Thoracic aorta (tissue), 2 donors: ENCODE results near the gene PXK. TPM values are rescaled to one million over a fixed set of nuclear protein-coding genes. Genes with fewer than 3 reads are reported as not detected.

Experiments used
- ATAC-seq: fragments of 150-250 bp; one replicate; pipeline ENCODE4 v1.8.0; 2017; ENCODE audit warnings: low read depth; ENCODE audit not compliant: insufficient number of reproducible peaks, low FRiP score
- DNase-seq: peaks from one replicate; pipeline ENCODE4 v3.0.0-alpha.2; 2020; ENCODE audit warnings: low spot score
- H3K27ac ChIP-seq, 2 donors: fragments of 200-600 bp; sonication (generic); 1 replicate in 1 of 2; 2 replicates in 1 of 2; pipeline ENCODE4 v1.5.1; 2016; ENCODE audit warnings: mild to moderate bottlenecking in 2 of 2, moderate library complexity in 2 of 2
- H3K27me3 ChIP-seq: fragments of 200-600 bp; sonication (generic); replicated peaks from 2 replicates; pipeline ENCODE4 v1.6.0; 2016; ENCODE audit warnings: mild to moderate bottlenecking; ENCODE audit not compliant: insufficient read depth
- H3K36me3 ChIP-seq: fragments of 200-600 bp; sonication (generic); one replicate; pipeline ENCODE4 v1.5.1; 2016
- H3K4me1 ChIP-seq, 2 donors: fragments of 200-600 bp; sonication (generic); 1 replicate in 1 of 2; 2 replicates in 1 of 2; pipeline versions ENCODE4 v1.5.1 to v1.6.0; 2016; ENCODE audit warnings: low read depth in 2 of 2, mild to moderate bottlenecking in 1 of 2; ENCODE audit not compliant: control insufficient read depth in 1 of 2
- H3K4me3 ChIP-seq: fragments of 200-600 bp; sonication (generic); 2 replicates; pipeline ENCODE4 v1.5.1; 2016; ENCODE audit warnings: mild to moderate bottlenecking
- H3K9me3 ChIP-seq: fragments of 200-600 bp; sonication (generic); 2 replicates; pipeline ENCODE4 v1.5.1; 2016
- CTCF ChIP-seq: fragments of 200-600 bp; sonication (generic); IDR thresholded peaks from one replicate; pipeline ENCODE4 v1.5.1; 2019; ENCODE audit warnings: antibody characterized with exemption
- total RNA-seq, 2 donors: library from RNA; depleted of rRNA; stranded (reverse); fragments of >200 nt; gene quantifications; one replicate each; pipeline versions ENCODE4 v1.1.0 to v1.2.3, GENCODE V29; 2016

The PXK gene
- total RNA-seq, 2 donors from 2014 or later = 22.1 to 34.2 TPM

- no peaks in the 10 kb centered on the region for H3K27me3 ChIP-seq
- DNase-seq (no peak), ATAC-seq (no peak)
- H3K36me3 ChIP-seq = peaks cover 30% of the 10 kb centered on the region
- no peaks in the 10 kb centered on the region for H3K9me3 ChIP-seq
- TF ChIP-seq CTCF = no peak
- no peak overlapping the region for H3K4me3 ChIP-seq
- H3K4me1 ChIP-seq = no peaks in the 10 kb centered on the region
- H3K27ac ChIP-seq = no peak overlapping the region
These were observed 66.1 kb downstream of the PXK start for GRCh38 chr3:58398669-58399333.

GRCh38 chr3:58403513-58404109 is 70.9 kb downstream of the PXK start:
- no peak for DNase-seq
- ATAC-seq = no peak

GRCh38 chr3:58404396-58404795 is 71.7 kb downstream of the PXK start:
- Histone ChIP-seq H3K4me1 (no peaks in the 10 kb centered on the region), H3K9me3 (no peaks in the 10 kb centered on the region), H3K27me3 (no peaks in the 10 kb centered on the region), H3K27ac (no peak overlapping the region), H3K4me3 (no peak overlapping the region), H3K36me3 (peaks cover 18% of the 10 kb centered on the region)
- no peak for ATAC-seq
- no peak for DNase-seq
- TF ChIP-seq CTCF = no peak

More at GRCh38 chr3:58403513-58404109, 70.9 kb downstream of the PXK start:
- Histone ChIP-seq H3K36me3 (peaks cover 17% of the 10 kb centered on the region), H3K4me1 (no peaks in the 10 kb centered on the region), H3K9me3 (no peaks in the 10 kb centered on the region), H3K4me3 (no peak overlapping the region), H3K27ac (no peak overlapping the region), H3K27me3 (no peaks in the 10 kb centered on the region)
- TF ChIP-seq CTCF = no peak

- H3K36me3 ChIP-seq = peaks cover 25% of the 10 kb centered on the region
- no peak for TF ChIP-seq CTCF
- H3K9me3 ChIP-seq = no peaks in the 10 kb centered on the region
- ATAC-seq = no peak
- no peak for DNase-seq
- H3K27me3 ChIP-seq = no peaks in the 10 kb centered on the region
- H3K4me1 ChIP-seq = no peaks in the 10 kb centered on the region
- no peak overlapping the region for H3K27ac ChIP-seq
- no peak overlapping the region for H3K4me3 ChIP-seq
These were observed 76.2 kb downstream of the PXK start for GRCh38 chr3:58408906-58409305.

GRCh38 chr3:58409663-58410062 is 77.0 kb downstream of the PXK start:
- ATAC-seq = no peak
- peaks cover 25% of the 10 kb centered on the region for H3K36me3 ChIP-seq
- no peak for TF ChIP-seq CTCF

More at GRCh38 chr3:58409663-58410062, 77.0 kb downstream of the PXK start:
- H3K27me3 ChIP-seq = no peaks in the 10 kb centered on the region
- no peak for DNase-seq
- no peak overlapping the region for H3K27ac ChIP-seq
- no peaks in the 10 kb centered on the region for H3K9me3 ChIP-seq
- peaks cover 0 to 5% of the 10 kb centered on the region in 2 donors for H3K4me1 ChIP-seq
- no peak overlapping the region for H3K4me3 ChIP-seq
